ENCODE results near the gene CIP2A. TPM values are rescaled to one million over a fixed set of nuclear protein-coding genes. Genes with fewer than 3 reads are reported as not detected.

Gene CIP2A
- total and polyA plus RNA-seq, 2 of the 13 experiments (the other 11 are each of a cell fraction or from before 2014, with no cell fraction given) = 7.8 to 36.9 TPM

DNA sequence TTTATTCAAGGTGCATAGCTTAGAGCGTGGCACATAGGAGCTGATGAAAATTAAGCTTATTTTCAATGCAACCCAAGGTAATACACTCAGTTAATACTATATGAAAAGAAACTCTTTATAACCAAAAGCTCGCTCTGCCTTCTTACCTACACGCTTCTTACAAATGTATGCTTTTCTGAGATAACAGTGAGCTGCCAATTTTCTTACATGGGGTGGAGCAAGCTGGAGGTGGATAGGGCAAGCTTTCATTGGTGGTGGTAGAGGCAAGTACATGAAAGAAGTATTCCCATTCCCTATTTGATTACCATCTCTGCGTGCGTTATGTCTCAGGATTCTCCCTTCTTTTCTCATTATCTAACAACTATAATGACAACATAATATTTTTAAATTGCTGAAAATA lies 9.1 kb upstream of the CIP2A start:
- Histone ChIP-seq H3K79me2 (ENCODE audit: insufficient read depth, low read length) (no peaks in the 10 kb centered on the region), H3K36me3 (replicated peaks in 1 of 2; ENCODE audit: control insufficient read depth in 1 of 2, insufficient read depth in 2 of 2, low read length in 2 of 2) (no peaks in the 10 kb centered on the region), H3K9me3 (ENCODE audit: low read length) (no peaks in the 10 kb centered on the region), H3K4me1 (ENCODE audit: insufficient read depth, low read length) (no peaks in the 10 kb centered on the region), H3K4me2 (ENCODE audit: low read depth, low read length) (no peak overlapping the region), H4K20me1 (ENCODE audit: insufficient read depth, low read length) (no peaks in the 10 kb centered on the region), H3K27me3 (ENCODE audit: control insufficient read depth in 1 of 2, insufficient read depth in 2 of 2, low read length in 2 of 2) (no peaks in the 10 kb centered on the region), H3K9ac (ENCODE audit: insufficient read depth, low read depth, low read length) (no peak overlapping the region), H3K27ac (ENCODE audit: extremely low read length, insufficient read depth, low read length) (no peak overlapping the region), H2AFZ (ENCODE audit: low read length) (no peak overlapping the region), H3K4me3 (replicated peaks in 1 of 3; ENCODE audit: insufficient read depth in 1 of 3, low read depth in 2 of 3, low read length in 3 of 3) (no peak overlapping the region)
- intact Hi-C loops (cut with micrococcal nuclease; ENCODE audit: unreplicated experiment) (no loop called here), in situ Hi-C loops (cut with HindIII; ENCODE audit: extremely low pct_ligation_motif_present, low pct_unique_long_range_greater_than_20kb) (no loop called here)
- FAIRE-seq = no peak
- CTCF ChIA-PET (ENCODE audit: low intra/inter-chr PET ratio, low total read pairs) = no interaction called here
- DNase-seq (ENCODE audit: low spot score) = no peak
- BruUV-seq (replicated peaks) = no TSS peak
- POLR2A ChIA-PET = interaction anchor here (3.1 kb wide), 1 partner anchor 9 kb away, joined by 19 read pairs; the partner anchor contains the start of genes CIP2A and DZIP3
- WGBS (ENCODE audit: low lambda C conversion rate) = 78% methylated on average over 5 of the region's 5 CpGs
- TF ChIP-seq ZSCAN25 (CRISPR knock-in tag; IDR thresholded peaks at IDR 0.05) (no peak), SSRP1 (CRISPR knock-in tag; IDR thresholded peaks at IDR 0.05) (no peak), ATF5 (CRISPR knock-in tag; IDR thresholded peaks at IDR 0.05; ENCODE audit: low read depth) (no peak), MEIS2 (CRISPR knock-in tag; IDR thresholded peaks at IDR 0.05) (no peak), ZNF451 (CRISPR knock-in tag; IDR thresholded peaks at IDR 0.05) (no peak), RARA (CRISPR knock-in tag; IDR thresholded peaks at IDR 0.05) (no peak)
- ATAC-seq = no peak

DNA sequence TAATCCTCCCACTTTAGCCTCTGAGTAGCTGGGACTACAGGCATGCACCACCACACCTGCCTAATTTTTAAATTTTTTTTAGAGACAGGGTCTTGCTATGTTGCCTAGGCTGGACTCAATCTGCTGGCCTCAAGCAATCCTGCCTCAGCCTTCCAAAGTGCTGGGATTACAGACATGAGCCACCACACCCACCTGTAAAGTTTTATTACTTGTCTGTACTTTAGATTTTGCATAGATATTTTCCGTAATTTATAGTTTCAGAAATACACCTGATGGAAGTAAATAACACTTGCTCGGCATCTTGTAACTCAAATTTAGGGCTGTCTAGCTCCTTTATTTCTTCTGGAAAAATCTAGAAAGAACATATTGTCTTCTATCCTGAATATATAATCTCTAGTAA lies 6.1 kb upstream of the CIP2A start:
- WGBS (ENCODE audit: low lambda C conversion rate) = 97% methylated on average over 2 of the region's 2 CpGs
- Histone ChIP-seq H3K4me1 (ENCODE audit: insufficient read depth, low read length) (peaks cover 12% of the 10 kb centered on the region), H3K79me2 (ENCODE audit: insufficient read depth, low read length) (peaks cover 9% of the 10 kb centered on the region), H3K9ac (ENCODE audit: insufficient read depth, low read depth, low read length) (no peak overlapping the region), H3K9me3 (ENCODE audit: low read length) (no peaks in the 10 kb centered on the region), H3K4me2 (ENCODE audit: low read depth, low read length) (no peak overlapping the region), H3K27ac (ENCODE audit: extremely low read length, insufficient read depth, low read length) (no peak overlapping the region), H3K4me3 (replicated peaks in 1 of 3; ENCODE audit: insufficient read depth in 1 of 3, low read depth in 2 of 3, low read length in 3 of 3) (no peak overlapping the region), H2AFZ (ENCODE audit: low read length) (no peak overlapping the region), H4K20me1 (ENCODE audit: insufficient read depth, low read length) (no peaks in the 10 kb centered on the region), H3K36me3 (replicated peaks in 1 of 2; ENCODE audit: control insufficient read depth in 1 of 2, insufficient read depth in 2 of 2, low read length in 2 of 2) (no peaks in the 10 kb centered on the region), H3K27me3 (ENCODE audit: control insufficient read depth in 1 of 2, insufficient read depth in 2 of 2, low read length in 2 of 2) (no peaks in the 10 kb centered on the region)
- ATAC-seq (no peak), DNase-seq (ENCODE audit: low spot score) (no peak), FAIRE-seq (no peak)
- no peak for TF ChIP-seq ZNF326 (CRISPR knock-in tag; IDR thresholded peaks at IDR 0.05; ENCODE audit: borderline replicate concordance)
- no peak for TF ChIP-seq ZBTB7B (CRISPR knock-in tag; IDR thresholded peaks at IDR 0.05)
- TF ChIP-seq, protein P1, sequence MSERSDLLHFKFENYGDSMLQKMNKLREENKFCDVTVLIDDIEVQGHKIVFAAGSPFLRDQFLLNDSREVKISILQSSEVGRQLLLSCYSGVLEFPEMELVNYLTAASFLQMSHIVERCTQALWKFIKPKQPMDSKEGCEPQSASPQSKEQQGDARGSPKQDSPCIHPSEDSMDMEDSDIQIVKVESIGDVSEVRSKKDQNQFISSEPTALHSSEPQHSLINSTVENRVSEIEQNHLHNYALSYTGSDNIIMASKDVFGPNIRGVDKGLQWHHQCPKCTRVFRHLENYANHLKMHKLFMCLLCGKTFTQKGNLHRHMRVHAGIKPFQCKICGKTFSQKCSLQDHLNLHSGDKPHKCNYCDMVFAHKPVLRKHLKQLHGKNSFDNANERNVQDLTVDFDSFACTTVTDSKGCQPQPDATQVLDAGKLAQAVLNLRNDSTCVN (CRISPR knock-in tag; IDR thresholded peaks at IDR 0.05; ENCODE audit: borderline replicate concordance) = no peak
- no peak for TF ChIP-seq CC2D1A (CRISPR knock-in tag; IDR thresholded peaks at IDR 0.05)
- no peak for TF ChIP-seq MIXL1 (CRISPR knock-in tag; IDR thresholded peaks at IDR 0.05)
- TF ChIP-seq ZNF496 (CRISPR knock-in tag; IDR thresholded peaks at IDR 0.05; ENCODE audit: insufficient replicate concordance) = no peak
- TF ChIP-seq ELF1 (CRISPR knock-in tag; IDR thresholded peaks at IDR 0.05) = no peak
- no peak for TF ChIP-seq NFE2L1 (CRISPR knock-in tag; IDR thresholded peaks at IDR 0.05; ENCODE audit: borderline replicate concordance)
- no peak for TF ChIP-seq ZNF343 (CRISPR knock-in tag; IDR thresholded peaks at IDR 0.05)
- TF ChIP-seq, protein P2, sequence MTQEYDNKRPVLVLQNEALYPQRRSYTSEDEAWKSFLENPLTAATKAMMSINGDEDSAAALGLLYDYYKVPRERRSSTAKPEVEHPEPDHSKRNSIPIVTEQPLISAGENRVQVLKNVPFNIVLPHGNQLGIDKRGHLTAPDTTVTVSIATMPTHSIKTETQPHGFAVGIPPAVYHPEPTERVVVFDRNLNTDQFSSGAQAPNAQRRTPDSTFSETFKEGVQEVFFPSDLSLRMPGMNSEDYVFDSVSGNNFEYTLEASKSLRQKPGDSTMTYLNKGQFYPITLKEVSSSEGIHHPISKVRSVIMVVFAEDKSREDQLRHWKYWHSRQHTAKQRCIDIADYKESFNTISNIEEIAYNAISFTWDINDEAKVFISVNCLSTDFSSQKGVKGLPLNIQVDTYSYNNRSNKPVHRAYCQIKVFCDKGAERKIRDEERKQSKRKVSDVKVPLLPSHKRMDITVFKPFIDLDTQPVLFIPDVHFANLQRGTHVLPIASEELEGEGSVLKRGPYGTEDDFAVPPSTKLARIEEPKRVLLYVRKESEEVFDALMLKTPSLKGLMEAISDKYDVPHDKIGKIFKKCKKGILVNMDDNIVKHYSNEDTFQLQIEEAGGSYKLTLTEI (CRISPR knock-in tag; conservative IDR thresholded peaks at IDR 0.05) = no peak
- TF ChIP-seq MEF2D (CRISPR knock-in tag; IDR thresholded peaks at IDR 0.05) = no peak
- POLR2A ChIA-PET = no interaction called here
- in situ Hi-C loops (cut with HindIII; ENCODE audit: extremely low pct_ligation_motif_present, low pct_unique_long_range_greater_than_20kb) = no loop called here
- intact Hi-C loops (cut with micrococcal nuclease; ENCODE audit: unreplicated experiment) = no loop called here
- CTCF ChIA-PET (ENCODE audit: low intra/inter-chr PET ratio, low total read pairs) = no interaction called here
- no TSS peak for BruUV-seq (replicated peaks)
